ENCODE measurements around the gene GSS.

GSS gene

DNA sequence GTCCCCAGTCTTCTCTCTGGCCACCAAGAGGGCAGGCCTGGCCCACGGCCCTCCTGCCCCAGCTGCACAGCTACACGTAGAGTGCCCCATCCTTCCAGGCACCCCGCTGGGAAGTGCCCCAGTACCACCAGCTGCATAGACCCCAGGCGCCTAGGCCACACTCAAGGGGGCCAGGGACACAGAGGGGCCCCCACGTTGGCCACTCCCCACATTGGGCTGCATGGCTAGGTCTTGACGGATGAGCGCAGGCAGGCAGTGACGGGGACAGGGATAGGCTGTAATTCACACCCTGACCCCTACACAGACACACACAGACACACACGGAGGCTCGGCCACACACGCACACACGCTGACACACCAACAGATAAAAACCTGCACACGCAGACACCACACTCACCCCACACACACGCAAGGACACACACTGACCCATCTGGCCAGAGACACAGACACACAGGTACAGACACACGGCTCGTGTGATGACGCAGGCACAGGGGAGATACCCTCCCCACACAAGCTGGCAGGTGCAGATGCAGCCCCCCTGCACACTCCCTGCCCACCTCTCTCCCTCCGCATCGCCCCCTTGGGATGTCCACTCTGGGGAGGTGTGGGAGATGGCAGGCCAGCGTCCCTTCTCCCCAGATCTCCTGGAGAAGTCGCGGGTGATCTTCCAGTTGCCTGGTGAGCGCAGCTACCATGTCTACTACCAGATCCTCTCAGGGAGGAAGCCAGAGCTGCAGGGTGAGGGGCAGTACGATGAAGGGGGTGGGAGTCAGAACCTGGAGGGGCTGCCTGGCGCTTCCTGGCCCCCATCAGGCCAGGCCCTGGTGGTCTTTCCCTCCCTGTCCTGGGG is 30.1 kb upstream of the GSS start:
- TF ChIP-seq REST (IDR thresholded peaks at IDR 0.05; ENCODE audit: insufficient replicate concordance, low read depth) (no peak), POLR2AphosphoS5 (IDR thresholded peaks at IDR 0.05; ENCODE audit: low read depth) (no peak), GABPA (IDR thresholded peaks at IDR 0.05; ENCODE audit: low read depth) (no peak), CTCF (IDR thresholded peaks at IDR 0.05; ENCODE audit: insufficient read depth, low read length) (no peak), SPI1 (IDR thresholded peaks at IDR 0.05; ENCODE audit: borderline replicate concordance, low read depth) (no peak)
- Histone ChIP-seq H3K27me3 (ENCODE audit: insufficient read depth, poor library complexity, severe bottlenecking) (no peaks in the 10 kb centered on the region), H3K27ac (replicated peaks) (no peak overlapping the region), H3K4me3 (replicated peaks; ENCODE audit: insufficient read depth, low read length) (no peak overlapping the region)
- DNase-seq (ENCODE audit: low read depth in 1 of 2, low spot score in 1 of 2) = no peak

DNA sequence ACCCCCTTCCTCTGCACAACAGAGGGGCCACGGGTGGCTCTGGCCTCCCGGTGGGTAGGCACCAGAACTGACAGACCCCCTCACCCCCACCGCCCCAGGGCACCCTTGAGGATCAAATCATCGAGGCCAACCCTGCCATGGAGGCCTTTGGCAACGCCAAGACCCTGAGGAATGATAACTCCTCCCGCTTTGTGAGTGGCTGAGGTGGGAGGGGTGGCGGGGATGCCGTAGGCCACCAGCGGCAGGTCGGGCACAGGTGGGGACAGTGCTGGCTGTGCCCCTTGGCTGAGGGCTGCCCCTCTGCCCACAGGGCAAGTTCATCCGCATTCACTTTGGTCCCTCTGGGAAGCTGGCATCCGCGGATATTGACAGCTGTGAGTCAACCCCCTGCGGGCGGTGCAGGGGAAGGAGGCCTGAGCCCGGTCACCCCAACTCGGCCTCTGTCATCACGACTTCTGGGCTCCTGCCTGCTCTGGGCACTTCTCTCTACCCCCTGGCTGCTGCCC is 29.2 kb upstream of the GSS start:
- no peak for DNase-seq (ENCODE audit: low read depth in 1 of 2, low spot score in 1 of 2)
- Histone ChIP-seq H3K27ac (replicated peaks) (no peak overlapping the region), H3K4me3 (replicated peaks; ENCODE audit: insufficient read depth, low read length) (no peak overlapping the region), H3K27me3 (ENCODE audit: insufficient read depth, poor library complexity, severe bottlenecking) (no peaks in the 10 kb centered on the region)
- TF ChIP-seq POLR2AphosphoS5 (IDR thresholded peaks at IDR 0.05; ENCODE audit: low read depth) (no peak), GABPA (IDR thresholded peaks at IDR 0.05; ENCODE audit: low read depth) (no peak), SPI1 (IDR thresholded peaks at IDR 0.05; ENCODE audit: borderline replicate concordance, low read depth) (no peak), REST (IDR thresholded peaks at IDR 0.05; ENCODE audit: insufficient replicate concordance, low read depth) (no peak), CTCF (IDR thresholded peaks at IDR 0.05; ENCODE audit: insufficient read depth, low read length) (no peak)

DNA sequence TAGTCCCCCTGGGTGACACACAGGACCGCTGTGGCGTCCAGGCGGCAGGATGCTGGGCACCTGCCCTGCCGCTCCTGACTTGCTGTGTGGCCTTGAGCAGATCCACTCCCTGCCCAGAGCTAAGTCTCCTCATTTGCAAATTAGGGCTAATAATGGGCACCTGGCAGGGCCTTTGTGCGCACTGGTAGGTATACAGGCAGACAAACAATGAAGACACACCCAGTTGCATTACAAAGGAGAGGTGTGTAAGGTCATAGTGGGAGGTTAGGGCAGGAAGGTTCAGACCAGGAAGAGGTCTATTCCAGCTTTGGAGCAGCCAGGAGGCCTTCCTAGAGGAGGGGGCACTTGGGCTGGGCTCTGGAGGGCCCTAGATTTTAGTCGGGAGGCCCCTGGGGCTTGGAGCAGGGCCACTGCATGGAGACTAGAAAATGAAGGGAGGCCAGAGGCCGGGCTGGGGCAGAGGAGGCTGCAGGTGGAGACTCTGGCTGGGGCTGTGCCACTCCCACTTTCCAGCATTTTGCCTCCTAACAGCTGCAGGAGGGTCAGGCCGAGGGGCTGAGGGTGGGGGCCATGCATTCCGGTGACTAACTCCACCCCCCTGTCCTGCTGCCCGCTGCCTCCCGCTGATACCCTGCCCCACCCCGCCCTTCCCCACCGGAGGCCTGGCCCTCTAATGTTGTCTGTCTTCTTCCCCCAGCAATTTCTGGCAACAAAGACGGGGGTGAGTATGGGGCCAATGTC is 28.6 kb upstream of the GSS start:
- H3K27ac ChIP-seq (replicated peaks) = no peak overlapping the region
- H3K4me3 ChIP-seq (replicated peaks; ENCODE audit: insufficient read depth, low read length) = no peak overlapping the region
- no peak for TF ChIP-seq REST (IDR thresholded peaks at IDR 0.05; ENCODE audit: insufficient replicate concordance, low read depth)
- DNase-seq (ENCODE audit: low read depth in 1 of 2, low spot score in 1 of 2) = no peak
- no peaks in the 10 kb centered on the region for H3K27me3 ChIP-seq (ENCODE audit: insufficient read depth, poor library complexity, severe bottlenecking)
